IMR-90 (cell line): ENCODE data around the gene SYNGR1. TPM values are rescaled to one million over a fixed set of nuclear protein-coding genes. Genes with fewer than 3 reads are reported as not detected.
A peak's percentile ranks its signal among the peaks of the same experiment; 100 is the strongest.
"Not testable (repeated sequence)": the region's sequence is repeated elsewhere in the genome, so short reads cannot be mapped to it uniquely, and the experiment has no call there.

Experiments
- ATAC-seq: fragments of 200-7000 bp; cut with Tn5 transposase; 2 replicates; pipeline ENCODE4 v1.9.1; 2020; ENCODE audit warnings: low read depth, mild to moderate bottlenecking, moderate library complexity
- BruUV-seq: library from RNA; stranded (reverse); fragments of 400-500 nt; replicated peaks from 2 replicates; lab custom pipeline; 2021; lab: Mats Ljungman, UMichigan
- CTCF ChIA-PET: fragments of 300-600 bp; formaldehyde crosslinking; extraction: SDS; loops from one replicate; lab custom pipeline; 2021; ENCODE audit warnings: antibody characterized with exemption; lab: Yijun Ruan, JAX
- POLR2A ChIA-PET: fragments of 300-600 bp; sonication (Branson Sonifier 250); formaldehyde crosslinking; loops from one replicate; lab custom pipeline; 2022; ENCODE audit warnings: antibody characterized with exemption; ENCODE audit not compliant: unreplicated experiment; lab: Charles Lee
- DNase-seq: peaks from one replicate; pipeline ENCODE4 v3.0.0; 2013
- H2AFZ ChIP-seq: replicated peaks from 2 replicates; pipeline ENCODE3; 2013; ENCODE audit warnings: low read length, mild to moderate bottlenecking; ENCODE audit not compliant: poor library complexity
- H2AK5ac ChIP-seq: 2 replicates; pipeline ENCODE4 v1.6.1; 2013; ENCODE audit warnings: low read depth, low read length, inconsistent platforms
- H2AK9ac ChIP-seq: replicated peaks from 2 replicates; pipeline ENCODE3; 2013; ENCODE audit warnings: mild to moderate bottlenecking, low read depth, low read length, moderate library complexity; ENCODE audit not compliant: poor library complexity
- H2BK120ac ChIP-seq: 2 replicates; pipeline ENCODE4 v1.6.1; 2013; ENCODE audit warnings: low read depth, low read length, inconsistent platforms
- H2BK15ac ChIP-seq: 3 replicates; pipeline ENCODE4 v1.6.1; 2013; ENCODE audit warnings: low read depth, low read length, inconsistent platforms
- H2BK20ac ChIP-seq: 2 replicates; pipeline ENCODE4 v1.6.1; 2013; ENCODE audit warnings: low read depth, mild to moderate bottlenecking, inconsistent platforms, low read length, moderate library complexity
- H2BK5ac ChIP-seq: 2 replicates; pipeline ENCODE4 v1.6.1; 2013; ENCODE audit warnings: mild to moderate bottlenecking, low read depth, low read length, inconsistent platforms; ENCODE audit not compliant: poor library complexity, severe bottlenecking
- H3K14ac ChIP-seq: replicated peaks from 2 replicates; pipeline ENCODE4 v1.6.1; 2013; ENCODE audit warnings: low read depth, low read length, inconsistent platforms
- H3K18ac ChIP-seq: 2 replicates; pipeline ENCODE4 v1.6.1; 2013; ENCODE audit warnings: low read depth, low read length, control low read depth
- H3K23ac ChIP-seq: 2 replicates; pipeline ENCODE4 v1.6.1; 2013; ENCODE audit warnings: low read depth, low read length, inconsistent platforms
- H3K27ac ChIP-seq: 2 replicates; pipeline ENCODE4 v1.5.1; 2013; ENCODE audit warnings: mild to moderate bottlenecking, control low read depth, low read length; ENCODE audit not compliant: insufficient read depth
- H3K27me3 ChIP-seq: 2 replicates; pipeline ENCODE4 v1.6.1; 2013; ENCODE audit warnings: low read length; ENCODE audit not compliant: control insufficient read depth, insufficient read depth
- H3K36me3 ChIP-seq: 2 replicates; pipeline ENCODE4 v1.6.1; 2013; ENCODE audit warnings: low read length, mixed read lengths; ENCODE audit not compliant: control insufficient read depth, insufficient read depth
- H3K4ac ChIP-seq: 2 replicates; pipeline ENCODE4 v1.6.1; 2013; ENCODE audit warnings: low read depth, low read length, inconsistent platforms
- H3K4me1 ChIP-seq: 2 replicates; pipeline ENCODE4 v1.6.1; 2013; ENCODE audit warnings: low read length, mixed read lengths; ENCODE audit not compliant: control insufficient read depth, insufficient read depth
- H3K4me2 ChIP-seq: 2 replicates; pipeline ENCODE4 v1.6.1; 2013; ENCODE audit warnings: low read depth, mild to moderate bottlenecking, control low read depth, low read length, moderate library complexity
- H3K4me3 ChIP-seq: 2 replicates; pipeline ENCODE4 v1.5.1; 2013; ENCODE audit warnings: low read depth, mild to moderate bottlenecking, control low read depth, low read length, moderate library complexity; ENCODE audit not compliant: insufficient read depth
- H3K56ac ChIP-seq: 2 replicates; pipeline ENCODE4 v1.6.1; 2013; ENCODE audit warnings: low read length, inconsistent platforms; ENCODE audit not compliant: insufficient read depth; ENCODE audit errors: extremely low read depth
- H3K79me1 ChIP-seq, 2 experiments: 2 replicates each; pipeline ENCODE4 v1.6.1; 2013; ENCODE audit warnings: low read length in 2 of 2, inconsistent platforms in 1 of 2, low read depth in 1 of 2
- H3K9ac ChIP-seq: 2 replicates; pipeline ENCODE4 v1.6.1; 2013; ENCODE audit warnings: low read depth, low read length, control low read depth
- H3K9me1 ChIP-seq: 2 replicates; pipeline ENCODE4 v1.6.1; 2013; ENCODE audit warnings: low read length, inconsistent platforms; ENCODE audit not compliant: insufficient read depth
- H3K9me3 ChIP-seq: 2 replicates; pipeline ENCODE4 v1.6.1; 2013; ENCODE audit warnings: low read length; ENCODE audit not compliant: control insufficient read depth, insufficient read depth
- H4K20me1 ChIP-seq: 2 replicates; pipeline ENCODE4 v1.6.1; 2013; ENCODE audit warnings: low read length, inconsistent platforms; ENCODE audit not compliant: insufficient read depth
- H4K5ac ChIP-seq: 2 replicates; pipeline ENCODE4 v1.6.1; 2013; ENCODE audit warnings: mild to moderate bottlenecking, low read depth, low read length, control low read depth
- H4K8ac ChIP-seq, 2 experiments: 2 replicates each; pipeline ENCODE4 v1.6.1; 2013; ENCODE audit warnings: low read depth in 2 of 2, low read length in 2 of 2, control low read depth in 1 of 2, inconsistent platforms in 1 of 2
- H4K91ac ChIP-seq: 2 replicates; pipeline ENCODE4 v1.6.1; 2013; ENCODE audit warnings: low read depth, low read length, inconsistent platforms; ENCODE audit not compliant: insufficient read depth
- WGBS, 2 experiments: methylation state at CpG; one replicate each; pipeline versions ENCODE4 v1.1.5 to v1.1.7; 2013; ENCODE audit warnings: missing lambda C conversion rate in 2 of 2; ENCODE audit not compliant: insufficient read length in 1 of 2; ENCODE audit errors: extremely low coverage in 2 of 2; 5-methylcytosine and 5-hydroxymethylcytosine counted together
- dilution Hi-C: fragments of 300-500 bp; cut with HindIII; formaldehyde crosslinking; loops from one replicate; pipeline ENCODE4 v1.14.3; 2018; ENCODE audit warnings: low sequenced_read_pairs; ENCODE audit not compliant: unreplicated experiment
- in situ Hi-C: fragments of 300-500 bp; cut with MboI; formaldehyde crosslinking; loops from 3 replicates; pipeline ENCODE4 v1.14.3; 2019; ENCODE audit warnings: low sequenced_read_pairs, inconsistent platforms, mixed read lengths
- intact Hi-C: fragments of 100-400 bp; cut with micrococcal nuclease; formaldehyde crosslinking; loops from 2 replicates; pipeline ENCODE4 v1.10.0; 2022
- polyA plus RNA-seq, 3 experiments: library from polyadenylated mRNA; depleted of rRNA; stranded (reverse); fragments of >200 nt; gene quantifications; 2 replicates each; pipeline ENCODE4 v1.2.3, GENCODE V29; 2012; ENCODE audit warnings: low replicate concordance in 1 of 3
- total RNA-seq: library from RNA; depleted of rRNA; stranded (reverse); fragments of >200 nt; gene quantifications from 2 replicates; pipeline ENCODE4 v1.2.3, GENCODE V29; 2012

SYNGR1 gene
- total and polyA plus RNA-seq, 2 of the 4 experiments (the other 2 are of a cell fraction) = 6.3 to 81.5 TPM

GRCh38 chr22:39339775-39340174 is 10.0 kb upstream of the SYNGR1 start:
- DNase-seq = peak; percentile 78
- in situ Hi-C loops, H3K4me3 ChIP-seq, H3K9me3 ChIP-seq, H2AFZ ChIP-seq, BruUV-seq, H3K14ac ChIP-seq, H2BK15ac ChIP-seq, H2BK20ac ChIP-seq, H2AK5ac ChIP-seq, H3K36me3 ChIP-seq, H3K9ac ChIP-seq, H3K18ac ChIP-seq, H3K27me3 ChIP-seq, H3K4me2 ChIP-seq, H3K4me1 ChIP-seq, H3K56ac ChIP-seq, H4K5ac ChIP-seq, H3K23ac ChIP-seq, H3K79me1 ChIP-seq, H2AK9ac ChIP-seq, dilution Hi-C loops, H3K9me1 ChIP-seq, H4K20me1 ChIP-seq, H4K8ac ChIP-seq, H2BK120ac ChIP-seq, H4K91ac ChIP-seq: not testable (repeated sequence)
- peak; percentile 87 for ATAC-seq
- CTCF ChIA-PET = interaction anchor here (0.6 to 1.2 kb wide), 4 partner anchors 154 to 213 kb away, joined by 3 to 4 read pairs (median 3); no protein-coding TSS in a partner anchor
- peak overlapping the region; percentile 40; the same call in 1 of the 2 replicates for H3K27ac ChIP-seq
- POLR2A ChIA-PET = interaction anchor here (0.9 to 1.1 kb wide), 3 partner anchors 21 to 185 kb away, joined by 3 to 6 read pairs (median 4); partner anchors contain the start of gene RPL3
- intact Hi-C loops = loop anchor here (1.0 to 5.0 kb wide), 2 partner anchors 165 to 178 kb away; no protein-coding TSS in a partner anchor
- WGBS, 2 experiments = no CpG with 5 or more reads among the region's 7 CpGs
- H2BK5ac ChIP-seq = peak overlapping the region; percentile 62
- H3K4ac ChIP-seq = peak overlapping the region; percentile 70; the same call in 1 of the 2 replicates
